IPS DF 6.9 (cell line): ENCODE measurements around the gene UPF2.

Source experiments
- DNase-seq: peaks from one replicate; pipeline ENCODE4 v3.0.0-alpha.2; 2013; ENCODE audit warnings: low read depth, low spot score
- H3K27ac ChIP-seq: one replicate; pipeline ENCODE4 v1.5.1; 2013; ENCODE audit warnings: low read length, control low read depth
- H3K27me3 ChIP-seq: 2 replicates; pipeline ENCODE4 v1.6.1; 2013; ENCODE audit warnings: mild to moderate bottlenecking, low read length; ENCODE audit not compliant: control insufficient read depth, insufficient read depth
- H3K36me3 ChIP-seq: 2 replicates; pipeline ENCODE4 v1.6.1; 2013; ENCODE audit warnings: low read length; ENCODE audit not compliant: control insufficient read depth, insufficient read depth
- H3K4me1 ChIP-seq: 2 replicates; pipeline ENCODE4 v1.6.1; 2013; ENCODE audit warnings: low read length; ENCODE audit not compliant: control insufficient read depth, insufficient read depth
- H3K4me3 ChIP-seq: 2 replicates; pipeline ENCODE4 v1.5.1; 2013; ENCODE audit warnings: mild to moderate bottlenecking, low read length
- H3K9me3 ChIP-seq: 2 replicates; pipeline ENCODE4 v1.6.1; 2013; ENCODE audit warnings: low read length, inconsistent platforms; ENCODE audit not compliant: control insufficient read depth, insufficient read depth
- WGBS: extraction: QIAGEN DNeasy Blood & Tissue Kit; methylation state at CpG from one replicate; pipeline ENCODE4 v1.1.7; 2013; ENCODE audit warnings: mixed read lengths, missing lambda C conversion rate; ENCODE audit not compliant: insufficient read length, insufficient coverage; 5-methylcytosine and 5-hydroxymethylcytosine counted together

Gene UPF2

GRCh38 chr10:11879387-11880094 is 163.1 kb downstream of the UPF2 start:
- H3K36me3 ChIP-seq = no peaks in the 10 kb centered on the region
- no CpG with 5 or more reads among the region's 15 CpGs for WGBS
- H3K4me3 ChIP-seq = no peak overlapping the region
- no peak overlapping the region for H3K27ac ChIP-seq
- H3K27me3 ChIP-seq = no peaks in the 10 kb centered on the region
- peaks cover 10% of the 10 kb centered on the region for H3K4me1 ChIP-seq
- no peak for DNase-seq
- H3K9me3 ChIP-seq = no peaks in the 10 kb centered on the region

- Histone ChIP-seq H3K9me3 (no peaks in the 10 kb centered on the region), H3K4me1 (peaks cover 10% of the 10 kb centered on the region), H3K4me3 (no peak overlapping the region), H3K27me3 (no peaks in the 10 kb centered on the region), H3K36me3 (no peaks in the 10 kb centered on the region), H3K27ac (no peak overlapping the region)
- no peak for DNase-seq
- no CpG with 5 or more reads among the region's 12 CpGs for whole genome bisulfite sequencing
These were observed 163.8 kb downstream of the UPF2 start for GRCh38 chr10:11878776-11879175.

- Histone ChIP-seq H3K27me3 (no peaks in the 10 kb centered on the region), H3K36me3 (no peaks in the 10 kb centered on the region), H3K4me3 (no peak overlapping the region), H3K9me3 (no peaks in the 10 kb centered on the region), H3K4me1 (peaks cover 10% of the 10 kb centered on the region), H3K27ac (no peak overlapping the region)
- no peak for DNase-seq
- no CpG with 5 or more reads among the region's 13 CpGs for WGBS
These were observed 165.1 kb downstream of the UPF2 start for GRCh38 chr10:11877591-11877905.

- DNase-seq = no peak
- H3K27me3 ChIP-seq = no peaks in the 10 kb centered on the region
- H3K4me3 ChIP-seq = no peak overlapping the region
- H3K27ac ChIP-seq = no peak overlapping the region
- H3K36me3 ChIP-seq = no peaks in the 10 kb centered on the region
- peaks cover 10% of the 10 kb centered on the region for H3K4me1 ChIP-seq
- WGBS = no CpG with 5 or more reads among the region's 19 CpGs
- H3K9me3 ChIP-seq = no peaks in the 10 kb centered on the region
These were observed 165.6 kb downstream of the UPF2 start for GRCh38 chr10:11876805-11877590.

GRCh38 chr10:11876324-11876723 is 166.3 kb downstream of the UPF2 start:
- no CpG with 5 or more reads among the region's 6 CpGs for WGBS
- H3K27me3 ChIP-seq = no peaks in the 10 kb centered on the region
- H3K4me3 ChIP-seq = no peak overlapping the region
- DNase-seq = no peak
- no peaks in the 10 kb centered on the region for H3K36me3 ChIP-seq
- no peaks in the 10 kb centered on the region for H3K9me3 ChIP-seq
- no peak overlapping the region for H3K27ac ChIP-seq
- H3K4me1 ChIP-seq = peaks cover 8% of the 10 kb centered on the region

GRCh38 chr10:11875494-11876281 is 166.9 kb downstream of the UPF2 start:
- Histone ChIP-seq H3K27me3 (no peaks in the 10 kb centered on the region), H3K27ac (no peak overlapping the region), H3K4me3 (no peak overlapping the region), H3K36me3 (no peaks in the 10 kb centered on the region), H3K4me1 (peaks cover 8% of the 10 kb centered on the region), H3K9me3 (no peaks in the 10 kb centered on the region)
- no CpG with 5 or more reads among the region's 17 CpGs for WGBS
- DNase-seq = no peak

- peaks cover 5% of the 10 kb centered on the region; the same call in 1 of the 2 replicates for H3K4me1 ChIP-seq
- WGBS = no CpG with 5 or more reads among the region's 20 CpGs
- no peaks in the 10 kb centered on the region for H3K9me3 ChIP-seq
- no peak overlapping the region for H3K27ac ChIP-seq
- H3K4me3 ChIP-seq = no peak overlapping the region; the same call in 1 of the 2 replicates
- peak; percentile 54 for DNase-seq
- no peaks in the 10 kb centered on the region for H3K27me3 ChIP-seq
- no peaks in the 10 kb centered on the region for H3K36me3 ChIP-seq
These were observed 167.8 kb downstream of the UPF2 start for GRCh38 chr10:11874568-11875493.

- Histone ChIP-seq H3K27ac (no peak overlapping the region), H3K27me3 (no peaks in the 10 kb centered on the region), H3K4me1 (peaks cover 5% of the 10 kb centered on the region; the same call in 1 of the 2 replicates), H3K9me3 (no peaks in the 10 kb centered on the region), H3K36me3 (no peaks in the 10 kb centered on the region), H3K4me3 (no peak overlapping the region)
- no CpG with 5 or more reads among the region's 9 CpGs for WGBS
- no peak for DNase-seq
These were observed 171.1 kb downstream of the UPF2 start for GRCh38 chr10:11871466-11871865.

GRCh38 chr10:11870900-11871400 is 171.7 kb downstream of the UPF2 start:
- Histone ChIP-seq H3K36me3 (no peaks in the 10 kb centered on the region), H3K27ac (no peak overlapping the region), H3K27me3 (no peaks in the 10 kb centered on the region), H3K4me3 (no peak overlapping the region), H3K4me1 (peaks cover 4% of the 10 kb centered on the region; the same call in 1 of the 2 replicates), H3K9me3 (no peaks in the 10 kb centered on the region)
- DNase-seq = no peak
- WGBS = no CpG with 5 or more reads among the region's 7 CpGs
